ENCODE measurements around the gene GNAT1.

DNA sequence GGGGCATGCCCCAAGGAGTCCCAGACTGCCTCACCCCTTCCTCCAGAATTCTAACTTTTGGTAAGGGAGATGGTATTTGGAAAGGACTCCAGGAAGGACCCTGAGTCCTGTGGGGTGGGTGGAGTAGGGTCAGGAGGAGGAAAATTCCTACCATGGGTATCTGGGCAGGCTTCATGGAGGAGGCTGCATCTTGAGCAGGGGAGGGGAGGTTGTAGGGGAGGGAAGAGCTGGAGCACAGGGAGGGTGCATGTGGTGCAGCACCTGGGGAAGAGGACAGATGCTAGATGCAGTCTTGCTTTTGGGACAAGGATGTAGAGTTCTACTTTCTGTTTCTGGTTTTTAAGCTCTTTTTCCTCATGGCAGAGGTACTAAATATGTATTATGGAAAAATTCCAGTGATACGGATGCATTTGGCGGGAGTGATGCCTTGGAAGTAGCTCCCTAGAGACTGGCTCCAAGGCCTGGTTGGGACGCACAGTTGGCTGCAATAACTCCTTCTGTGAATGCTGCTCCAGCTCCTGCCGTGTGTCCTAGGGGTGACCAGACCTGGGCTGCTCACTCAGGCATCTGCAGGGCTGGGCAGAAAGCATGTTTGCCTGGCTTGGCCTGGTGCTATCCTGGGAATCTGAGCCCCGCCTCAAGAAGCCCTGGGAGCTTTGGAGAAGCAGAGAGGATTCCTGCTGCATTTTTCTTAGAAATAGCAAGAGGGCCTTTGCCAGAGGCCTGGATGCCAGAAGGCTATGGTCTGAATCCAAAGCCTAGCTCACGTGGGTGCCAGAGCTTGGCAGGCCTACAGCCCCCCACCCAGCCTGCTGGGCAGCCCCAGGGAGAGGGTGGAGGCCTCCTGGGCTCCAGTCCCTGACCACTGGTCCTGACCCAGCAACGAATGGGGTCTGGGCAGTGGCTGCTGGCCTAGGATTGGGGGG is 26.2 kb upstream of the GNAT1 start:
- TF ChIP-seq CTCF (IDR thresholded peaks at IDR 0.05) (no peak), ZFX (IDR thresholded peaks at IDR 0.05; ENCODE audit: borderline replicate concordance) (no peak)

Measured in 22Rv1 (cell line).